Erythroblast (primary cell): ENCODE data around the gene ANKRD10.

Experiments used
- GATA1 ChIP-seq: IDR thresholded peaks from 2 replicates; pipeline ENCODE4 v1.6.1; 2011; ENCODE audit warnings: low read depth, mild to moderate bottlenecking, control low read depth, low read length, moderate library complexity
- POLR2A ChIP-seq: IDR thresholded peaks from 2 replicates; pipeline ENCODE4 v1.6.1; 2011; ENCODE audit warnings: mild to moderate bottlenecking, low read length

GRCh38 chr13:110897014-110897413, 17.9 kb downstream of the ANKRD10 start:
- no peak for TF ChIP-seq POLR2A
- TF ChIP-seq GATA1: no peak
